IMR-90 (cell line): ENCODE results near the gene NDUFA7. TPM values are rescaled to one million over a fixed set of nuclear protein-coding genes. Genes with fewer than 3 reads are reported as not detected.

Experiments
- ATAC-seq: fragments of 200-7000 bp; cut with Tn5 transposase; 2 replicates; pipeline ENCODE4 v1.9.1; 2020; ENCODE audit warnings: low read depth, mild to moderate bottlenecking, moderate library complexity
- BruUV-seq: library from RNA; stranded (reverse); fragments of 400-500 nt; replicated peaks from 2 replicates; lab custom pipeline; 2021; lab: Mats Ljungman, UMichigan
- CTCF ChIA-PET: fragments of 300-600 bp; formaldehyde crosslinking; extraction: SDS; loops from one replicate; lab custom pipeline; 2021; ENCODE audit warnings: antibody characterized with exemption; lab: Yijun Ruan, JAX
- POLR2A ChIA-PET: fragments of 300-600 bp; sonication (Branson Sonifier 250); formaldehyde crosslinking; loops from one replicate; lab custom pipeline; 2022; ENCODE audit warnings: antibody characterized with exemption; ENCODE audit not compliant: unreplicated experiment; lab: Charles Lee
- DNase-seq: peaks from one replicate; pipeline ENCODE4 v3.0.0; 2013
- H2AFZ ChIP-seq: replicated peaks from 2 replicates; pipeline ENCODE3; 2013; ENCODE audit warnings: low read length, mild to moderate bottlenecking; ENCODE audit not compliant: poor library complexity
- H2AK5ac ChIP-seq: 2 replicates; pipeline ENCODE4 v1.6.1; 2013; ENCODE audit warnings: low read depth, low read length, inconsistent platforms
- H2AK9ac ChIP-seq: replicated peaks from 2 replicates; pipeline ENCODE3; 2013; ENCODE audit warnings: mild to moderate bottlenecking, low read depth, low read length, moderate library complexity; ENCODE audit not compliant: poor library complexity
- H2BK120ac ChIP-seq: 2 replicates; pipeline ENCODE4 v1.6.1; 2013; ENCODE audit warnings: low read depth, low read length, inconsistent platforms
- H2BK15ac ChIP-seq: 3 replicates; pipeline ENCODE4 v1.6.1; 2013; ENCODE audit warnings: low read depth, low read length, inconsistent platforms
- H2BK20ac ChIP-seq: 2 replicates; pipeline ENCODE4 v1.6.1; 2013; ENCODE audit warnings: low read depth, mild to moderate bottlenecking, inconsistent platforms, low read length, moderate library complexity
- H2BK5ac ChIP-seq: 2 replicates; pipeline ENCODE4 v1.6.1; 2013; ENCODE audit warnings: mild to moderate bottlenecking, low read depth, low read length, inconsistent platforms; ENCODE audit not compliant: poor library complexity, severe bottlenecking
- H3K14ac ChIP-seq: replicated peaks from 2 replicates; pipeline ENCODE4 v1.6.1; 2013; ENCODE audit warnings: low read depth, low read length, inconsistent platforms
- H3K18ac ChIP-seq: 2 replicates; pipeline ENCODE4 v1.6.1; 2013; ENCODE audit warnings: low read depth, low read length, control low read depth
- H3K23ac ChIP-seq: 2 replicates; pipeline ENCODE4 v1.6.1; 2013; ENCODE audit warnings: low read depth, low read length, inconsistent platforms
- H3K27ac ChIP-seq: 2 replicates; pipeline ENCODE4 v1.5.1; 2013; ENCODE audit warnings: mild to moderate bottlenecking, control low read depth, low read length; ENCODE audit not compliant: insufficient read depth
- H3K27me3 ChIP-seq: 2 replicates; pipeline ENCODE4 v1.6.1; 2013; ENCODE audit warnings: low read length; ENCODE audit not compliant: control insufficient read depth, insufficient read depth
- H3K36me3 ChIP-seq: 2 replicates; pipeline ENCODE4 v1.6.1; 2013; ENCODE audit warnings: low read length, mixed read lengths; ENCODE audit not compliant: control insufficient read depth, insufficient read depth
- H3K4ac ChIP-seq: 2 replicates; pipeline ENCODE4 v1.6.1; 2013; ENCODE audit warnings: low read depth, low read length, inconsistent platforms
- H3K4me1 ChIP-seq: 2 replicates; pipeline ENCODE4 v1.6.1; 2013; ENCODE audit warnings: low read length, mixed read lengths; ENCODE audit not compliant: control insufficient read depth, insufficient read depth
- H3K4me2 ChIP-seq: 2 replicates; pipeline ENCODE4 v1.6.1; 2013; ENCODE audit warnings: low read depth, mild to moderate bottlenecking, control low read depth, low read length, moderate library complexity
- H3K4me3 ChIP-seq: 2 replicates; pipeline ENCODE4 v1.5.1; 2013; ENCODE audit warnings: low read depth, mild to moderate bottlenecking, control low read depth, low read length, moderate library complexity; ENCODE audit not compliant: insufficient read depth
- H3K56ac ChIP-seq: 2 replicates; pipeline ENCODE4 v1.6.1; 2013; ENCODE audit warnings: low read length, inconsistent platforms; ENCODE audit not compliant: insufficient read depth; ENCODE audit errors: extremely low read depth
- H3K79me1 ChIP-seq, 2 experiments: 2 replicates each; pipeline ENCODE4 v1.6.1; 2013; ENCODE audit warnings: low read length in 2 of 2, inconsistent platforms in 1 of 2, low read depth in 1 of 2
- H3K9ac ChIP-seq: 2 replicates; pipeline ENCODE4 v1.6.1; 2013; ENCODE audit warnings: low read depth, low read length, control low read depth
- H3K9me1 ChIP-seq: 2 replicates; pipeline ENCODE4 v1.6.1; 2013; ENCODE audit warnings: low read length, inconsistent platforms; ENCODE audit not compliant: insufficient read depth
- H3K9me3 ChIP-seq: 2 replicates; pipeline ENCODE4 v1.6.1; 2013; ENCODE audit warnings: low read length; ENCODE audit not compliant: control insufficient read depth, insufficient read depth
- H4K20me1 ChIP-seq: 2 replicates; pipeline ENCODE4 v1.6.1; 2013; ENCODE audit warnings: low read length, inconsistent platforms; ENCODE audit not compliant: insufficient read depth
- H4K5ac ChIP-seq: 2 replicates; pipeline ENCODE4 v1.6.1; 2013; ENCODE audit warnings: mild to moderate bottlenecking, low read depth, low read length, control low read depth
- H4K8ac ChIP-seq, 2 experiments: 2 replicates each; pipeline ENCODE4 v1.6.1; 2013; ENCODE audit warnings: low read depth in 2 of 2, low read length in 2 of 2, control low read depth in 1 of 2, inconsistent platforms in 1 of 2
- H4K91ac ChIP-seq: 2 replicates; pipeline ENCODE4 v1.6.1; 2013; ENCODE audit warnings: low read depth, low read length, inconsistent platforms; ENCODE audit not compliant: insufficient read depth
- BHLHE40 ChIP-seq: fragments of 150-350 bp; IDR thresholded peaks from 2 replicates; pipeline ENCODE4 v1.6.1; 2016; ENCODE audit warnings: mild to moderate bottlenecking, low read depth, low read length
- CHD1 ChIP-seq: IDR thresholded peaks from 2 replicates; pipeline ENCODE4 v1.6.1; 2012; ENCODE audit warnings: low read depth, low read length, improper control_type of control experiment
- FOS ChIP-seq: fragments of 150-350 bp; IDR thresholded peaks from 2 replicates; pipeline ENCODE4 v1.6.1; 2016; ENCODE audit warnings: low read depth, low read length
- MAFK ChIP-seq: IDR thresholded peaks from 2 replicates; pipeline ENCODE4 v1.6.1; 2012; ENCODE audit warnings: low read depth, low read length, improper control_type of control experiment
- MAZ ChIP-seq: IDR thresholded peaks from 2 replicates; pipeline ENCODE4 v1.6.1; 2012; ENCODE audit warnings: low read depth, mild to moderate bottlenecking, low read length, improper control_type of control experiment, moderate library complexity, borderline replicate concordance
- RCOR1 ChIP-seq: IDR thresholded peaks from 2 replicates; pipeline ENCODE4 v1.6.1; 2012; ENCODE audit warnings: mild to moderate bottlenecking, low read length, improper control_type of control experiment; ENCODE audit not compliant: insufficient replicate concordance
- RFX5 ChIP-seq: IDR thresholded peaks from 2 replicates; pipeline ENCODE4 v1.8.0; 2012; ENCODE audit warnings: low read depth, mild to moderate bottlenecking, low read length, moderate library complexity
- WGBS, 2 experiments: methylation state at CpG; one replicate each; pipeline versions ENCODE4 v1.1.5 to v1.1.7; 2013; ENCODE audit warnings: missing lambda C conversion rate in 2 of 2; ENCODE audit not compliant: insufficient read length in 1 of 2; ENCODE audit errors: extremely low coverage in 2 of 2; 5-methylcytosine and 5-hydroxymethylcytosine counted together
- dilution Hi-C: fragments of 300-500 bp; cut with HindIII; formaldehyde crosslinking; loops from one replicate; pipeline ENCODE4 v1.14.3; 2018; ENCODE audit warnings: low sequenced_read_pairs; ENCODE audit not compliant: unreplicated experiment
- in situ Hi-C: fragments of 300-500 bp; cut with MboI; formaldehyde crosslinking; loops from 3 replicates; pipeline ENCODE4 v1.14.3; 2019; ENCODE audit warnings: low sequenced_read_pairs, inconsistent platforms, mixed read lengths
- intact Hi-C: fragments of 100-400 bp; cut with micrococcal nuclease; formaldehyde crosslinking; loops from 2 replicates; pipeline ENCODE4 v1.10.0; 2022
- polyA plus RNA-seq, 3 experiments: library from polyadenylated mRNA; depleted of rRNA; stranded (reverse); fragments of >200 nt; gene quantifications; 2 replicates each; pipeline ENCODE4 v1.2.3, GENCODE V29; 2012; ENCODE audit warnings: low replicate concordance in 1 of 3
- total RNA-seq: library from RNA; depleted of rRNA; stranded (reverse); fragments of >200 nt; gene quantifications from 2 replicates; pipeline ENCODE4 v1.2.3, GENCODE V29; 2012
- TF ChIP-seq, protein P1 (sequence below): fragments of 150-350 bp; IDR thresholded peaks from 2 replicates; pipeline ENCODE4 v1.6.1; 2017; ENCODE audit warnings: mild to moderate bottlenecking, antibody characterized with exemption, low read length, low read depth

The NDUFA7 gene
- total and polyA plus RNA-seq, 2 of the 4 experiments (the other 2 are of a cell fraction): 20.6 to 50.7 TPM

- Histone ChIP-seq H3K79me1 (no peaks in the 10 kb centered on the region), H2AK9ac (no peak within 1 kb of the TSS), H2BK20ac (no peak within 1 kb of the TSS), H3K9me3 (no peaks in the 10 kb centered on the region), H4K8ac (peak within 1 kb of the TSS in 1 of 2 experiments; percentile 50; a peak in 1 of 4 replicates), H2AFZ (peak within 1 kb of the TSS; percentile 90), H3K9ac (no peak within 1 kb of the TSS), H3K27ac (no peak within 1 kb of the TSS), H3K4me1 (peaks cover 4% of the 10 kb centered on the region; the same call in 1 of the 2 replicates), H3K4me2 (peak within 1 kb of the TSS; percentile 83), H2BK15ac (no peak within 1 kb of the TSS), H2BK5ac (no peak within 1 kb of the TSS), H3K4me3 (peak within 1 kb of the TSS; percentile 44), H2AK5ac (no peak within 1 kb of the TSS; the same call in 1 of the 2 replicates), H3K27me3 (peaks cover 12% of the 10 kb centered on the region; the same call in 1 of the 2 replicates), H3K4ac (no peak within 1 kb of the TSS), H2BK120ac (no peak within 1 kb of the TSS), H3K18ac (no peak within 1 kb of the TSS), H3K14ac (no peak within 1 kb of the TSS), H4K20me1 (no peaks in the 10 kb centered on the region), H3K23ac (no peak within 1 kb of the TSS), H4K91ac (no peak within 1 kb of the TSS), H3K9me1 (no peaks in the 10 kb centered on the region), H3K36me3 (no peaks in the 10 kb centered on the region), H4K5ac (no peak within 1 kb of the TSS), H3K56ac (no peak within 1 kb of the TSS)
- intact Hi-C loops: no loop called here
- POLR2A ChIA-PET: no interaction called here
- DNase-seq (peak; percentile 90), ATAC-seq (peak; percentile 100)
- in situ Hi-C loops: loop anchor here (5.0 kb wide), 1 partner anchor 229 kb away; no protein-coding TSS in a partner anchor
- TF ChIP-seq MAFK (no peak), RCOR1 (no peak), FOS (peak; percentile 28; the same call in 1 of the 2 replicates), CHD1 (no peak), MAZ (no peak), BHLHE40 (no peak), RFX5 (no peak)
- TF ChIP-seq, protein P1, sequence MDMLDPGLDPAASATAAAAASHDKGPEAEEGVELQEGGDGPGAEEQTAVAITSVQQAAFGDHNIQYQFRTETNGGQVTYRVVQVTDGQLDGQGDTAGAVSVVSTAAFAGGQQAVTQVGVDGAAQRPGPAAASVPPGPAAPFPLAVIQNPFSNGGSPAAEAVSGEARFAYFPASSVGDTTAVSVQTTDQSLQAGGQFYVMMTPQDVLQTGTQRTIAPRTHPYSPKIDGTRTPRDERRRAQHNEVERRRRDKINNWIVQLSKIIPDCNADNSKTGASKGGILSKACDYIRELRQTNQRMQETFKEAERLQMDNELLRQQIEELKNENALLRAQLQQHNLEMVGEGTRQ: no peak
- CTCF ChIA-PET: interaction anchor here (0.7 kb wide), 1 partner anchor 12 kb away, joined by 3 read pairs; no protein-coding TSS in a partner anchor
- WGBS, 2 experiments: 6% methylated on average over 29 of the region's 65 CpGs; no CpG with 5 or more reads in 1 of the 2 experiments
- dilution Hi-C loops: no loop called here
- BruUV-seq: no TSS peak
Observed at GRCh38 chr19:8342684-8343482, 21.7 kb upstream of the NDUFA7 start, which contains the start of gene KANK3. Gene KANK3 (minus strand): TSS chr19:8343262. CDS start chr19:8337828, 5,434 bp downstream.
